ENCODE results near the gene TCEAL6. TPM values are rescaled to one million over a fixed set of nuclear protein-coding genes. Genes with fewer than 3 reads are reported as not detected.
"Not testable (repeated sequence)": the region's sequence is repeated elsewhere in the genome, so short reads cannot be mapped to it uniquely, and the experiment has no call there.

Gene TCEAL6
- total RNA-seq, 2 experiments from 2014 or later: not detected

DNA sequence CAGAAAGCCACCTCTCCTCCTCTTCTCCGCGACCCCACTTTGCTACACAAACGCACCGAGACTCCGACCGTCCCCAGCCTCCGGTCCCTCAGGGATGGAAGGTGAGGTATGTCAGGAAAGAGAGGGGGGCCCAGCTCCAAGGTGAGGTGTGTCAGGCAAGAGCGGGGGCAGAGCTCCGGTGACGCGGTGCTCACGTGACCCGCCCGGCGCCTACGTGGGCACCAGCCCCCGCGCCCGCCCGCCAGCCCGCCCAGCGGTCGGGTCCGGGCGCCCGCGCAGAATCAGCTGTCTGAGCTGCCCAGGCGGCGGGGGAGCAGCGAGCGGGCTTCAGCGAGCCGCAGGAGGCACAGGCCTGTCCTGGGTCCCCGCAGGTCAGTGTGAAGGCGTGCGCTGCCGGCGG, 16.8 kb downstream of the TCEAL6 start, which contains the start of gene TCEAL2:
TSS of gene TCEAL2 (plus strand) at position 244 of the 400 bp plus-strand sequence. CDS start 1,152 bp downstream, outside the sequence.
- CTCF ChIA-PET; H3K27ac Mint-ChIP-seq; POLR2A ChIA-PET; H3K9me3 Mint-ChIP-seq; H3K4me1 Mint-ChIP-seq (ENCODE audit: low read depth); H3K36me3 Mint-ChIP-seq: not testable (repeated sequence)
- Mint-ChIP-seq H3K4me3 (peak within 1 kb of the TSS; percentile 60), H3K27me3 (peaks cover 16% of the 10 kb centered on the region)
- peak; percentile 10 for DNase-seq
- intact Hi-C loops (cut with micrococcal nuclease): loop anchor here (10.0 kb wide), 1 partner anchor 739 kb away; no protein-coding TSS in a partner anchor

DNA sequence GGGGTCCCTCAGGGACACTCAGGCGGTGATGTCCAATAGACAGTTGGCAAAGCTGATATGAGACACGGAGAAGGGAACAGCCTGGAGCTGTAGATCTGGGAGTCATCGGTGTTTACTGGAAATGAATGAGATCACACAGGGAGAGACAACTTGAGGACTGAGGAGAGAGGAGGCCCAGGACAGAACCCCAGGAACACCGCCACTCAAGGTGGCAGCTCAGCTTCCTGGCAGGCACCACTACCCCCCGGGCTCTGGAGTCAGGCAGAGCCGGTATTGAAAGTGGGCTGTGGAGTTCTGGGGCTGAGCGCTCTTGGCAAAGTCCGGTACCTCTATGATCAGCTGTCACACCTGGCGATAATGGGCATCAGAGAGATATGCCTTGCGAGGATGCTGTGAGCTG, 17.3 kb downstream of the TCEAL6 start:
- H3K36me3 Mint-ChIP-seq; H3K4me1 Mint-ChIP-seq (ENCODE audit: low read depth); POLR2A ChIA-PET; DNase-seq; H3K9me3 Mint-ChIP-seq; H3K27ac Mint-ChIP-seq; CTCF ChIA-PET: not testable (repeated sequence)
- Mint-ChIP-seq H3K4me3 (peak overlapping the region; percentile 60), H3K27me3 (peaks cover 16% of the 10 kb centered on the region)
- intact Hi-C loops (cut with micrococcal nuclease): loop anchor here (10.0 kb wide), 1 partner anchor 740 kb away; no protein-coding TSS in a partner anchor

- Mint-ChIP-seq H3K4me3 (no peak overlapping the region), H3K27me3 (peaks cover 7% of the 10 kb centered on the region), H3K27ac (no peak overlapping the region), H3K36me3 (no peaks in the 10 kb centered on the region), H3K4me1 (ENCODE audit: low read depth) (no peaks in the 10 kb centered on the region), H3K9me3 (peaks cover 5% of the 10 kb centered on the region)
- ChIA-PET POLR2A (no interaction called here), CTCF (no interaction called here)
- DNase-seq: no peak
- intact Hi-C loops (cut with micrococcal nuclease): no loop called here
These were observed 26.5 kb downstream of the TCEAL6 start for GRCh38 chrX:102115748-102116147.

GRCh38 chrX:102113367-102113766, 28.9 kb downstream of the TCEAL6 start:
- peaks cover 7% of the 10 kb centered on the region for H3K27me3 Mint-ChIP-seq

More at GRCh38 chrX:102113367-102113766, 28.9 kb downstream of the TCEAL6 start:
- ChIA-PET CTCF (no interaction called here), POLR2A (no interaction called here)
- intact Hi-C loops (cut with micrococcal nuclease): no loop called here
- DNase-seq: no peak
- no peaks in the 10 kb centered on the region for H3K36me3 Mint-ChIP-seq
- H3K4me3 Mint-ChIP-seq: no peak overlapping the region
- no peak overlapping the region for H3K27ac Mint-ChIP-seq
- no peaks in the 10 kb centered on the region for H3K4me1 Mint-ChIP-seq (ENCODE audit: low read depth)
- peaks cover 5% of the 10 kb centered on the region for H3K9me3 Mint-ChIP-seq

Other genes starting within 250 kb of the TCEAL6 start
- gene ZMAT1, start 210.5 kb downstream of the TCEAL6 start, total RNA-seq: 1 to 10 TPM; 3.7 to 3.9 TPM
- gene TCEAL2, start 16.8 kb downstream of the TCEAL6 start, total RNA-seq: under 1 TPM; 0.40 to 0.51 TPM
- gene BEX5, start 13.5 kb upstream of the TCEAL6 start, total RNA-seq: 1 to 10 TPM; 7.0 to 8.4 TPM
- not detected for gene TCP11X1, start 72.8 kb upstream of the TCEAL6 start, total RNA-seq
- gene NXF2, start 104.7 kb upstream of the TCEAL6 start, total RNA-seq: not detected